WTC11 (cell line): Measurements from ENCODE around the gene STXBP6. TPM values are rescaled to one million over a fixed set of nuclear protein-coding genes. Genes with fewer than 3 reads are reported as not detected.

ENCODE experiments used
- ATAC-seq: fragments of 200-7000 bp; cut with Tn5 transposase; 2 replicates; pipeline ENCODE4 v1.10.0; 2021; ENCODE audit warnings: mild to moderate bottlenecking, moderate library complexity
- CTCF ChIA-PET: fragments of 300-600 bp; sonication (Branson Sonifier 250); formaldehyde crosslinking; loops from one replicate; lab custom pipeline; 2021; ENCODE audit warnings: antibody characterized with exemption; lab: Charles Lee
- POLR2A ChIA-PET: fragments of 350-600 bp; sonication (Branson Sonifier 250); formaldehyde crosslinking; loops from one replicate; lab custom pipeline; 2021; ENCODE audit warnings: antibody characterized with exemption; lab: Charles Lee
- DNase-seq: peaks from one replicate; pipeline ENCODE4 v3.0.0; 2021; ENCODE audit warnings: low spot score
- H3K27ac Mint-ChIP-seq: 2 replicates; pipeline ENCODE4 v1.8.0; 2021; ENCODE audit warnings: mixed read lengths
- H3K27me3 Mint-ChIP-seq: 2 replicates; pipeline ENCODE4 v1.8.0; 2021; ENCODE audit warnings: low read depth, mild to moderate bottlenecking, moderate library complexity, mixed read lengths
- H3K36me3 Mint-ChIP-seq: 2 replicates; pipeline ENCODE4 v1.8.0; 2021; ENCODE audit warnings: mixed read lengths
- H3K4me1 Mint-ChIP-seq: 2 replicates; pipeline ENCODE4 v1.8.0; 2022; ENCODE audit warnings: mixed read lengths
- H3K4me3 Mint-ChIP-seq: 2 replicates; pipeline ENCODE4 v1.8.0; 2021; ENCODE audit warnings: mild to moderate bottlenecking, moderate library complexity, mixed read lengths
- H3K9me3 Mint-ChIP-seq: 2 replicates; pipeline ENCODE4 v1.8.0; 2021; ENCODE audit warnings: mixed read lengths
- AFF4 ChIP-seq: sonication (generic); formaldehyde crosslinking; IDR thresholded peaks from 2 replicates; pipeline ENCODE4 v1.8.1; 2023; ENCODE audit warnings: mild to moderate bottlenecking, missing genetic modification reagents, borderline replicate concordance
- CBFB ChIP-seq: sonication (generic); formaldehyde crosslinking; IDR thresholded peaks from 2 replicates; pipeline ENCODE4 v1.8.1; 2022; ENCODE audit warnings: mild to moderate bottlenecking, low read depth, missing genetic modification reagents
- E2F5 ChIP-seq: sonication (generic); formaldehyde crosslinking; IDR thresholded peaks from 2 replicates; pipeline ENCODE4 v1.8.1; 2022; ENCODE audit warnings: mild to moderate bottlenecking, moderate library complexity, missing genetic modification reagents
- EMX1 ChIP-seq: fragments of 250-450 bp; sonication (Bioruptor Pico); IDR thresholded peaks from 2 replicates; pipeline ENCODE4 v1.8.0; 2021; ENCODE audit warnings: mild to moderate bottlenecking
- HMGXB4 ChIP-seq: sonication (generic); formaldehyde crosslinking; IDR thresholded peaks from 2 replicates; pipeline ENCODE4 v1.8.1; 2023; ENCODE audit warnings: mild to moderate bottlenecking, moderate library complexity, missing genetic modification reagents
- JUN ChIP-seq: sonication (generic); formaldehyde crosslinking; IDR thresholded peaks from 2 replicates; pipeline ENCODE4 v1.8.0; 2023; ENCODE audit warnings: mild to moderate bottlenecking, missing genetic modification reagents
- KAT7 ChIP-seq: sonication (generic); formaldehyde crosslinking; IDR thresholded peaks from 2 replicates; pipeline ENCODE4 v1.8.1; 2023; ENCODE audit warnings: missing genetic modification reagents, mild to moderate bottlenecking, borderline replicate concordance
- NFE2L1 ChIP-seq: sonication (generic); formaldehyde crosslinking; IDR thresholded peaks from 2 replicates; pipeline ENCODE4 v1.8.1; 2023; ENCODE audit warnings: missing genetic modification reagents
- PRDM15 ChIP-seq: sonication (generic); formaldehyde crosslinking; IDR thresholded peaks from 2 replicates; pipeline ENCODE4 v1.8.0; 2022; ENCODE audit warnings: missing genetic modification reagents
- SMAD4 ChIP-seq: sonication (generic); formaldehyde crosslinking; IDR thresholded peaks from 2 replicates; pipeline ENCODE4 v1.8.0; 2022; ENCODE audit warnings: mild to moderate bottlenecking, missing genetic modification reagents
- ZNF121 ChIP-seq: sonication (generic); formaldehyde crosslinking; IDR thresholded peaks from 2 replicates; pipeline ENCODE4 v1.8.0; 2023; ENCODE audit warnings: missing genetic modification reagents
- ZNF263 ChIP-seq: sonication (generic); formaldehyde crosslinking; IDR thresholded peaks from 2 replicates; pipeline ENCODE4 v1.8.1; 2022; ENCODE audit warnings: low read depth, mild to moderate bottlenecking, moderate library complexity, missing genetic modification reagents
- ZSCAN18 ChIP-seq: fragments of 250-450 bp; sonication (Bioruptor Pico); IDR thresholded peaks from 2 replicates; pipeline ENCODE4 v2.1.2; 2022; ENCODE audit warnings: mild to moderate bottlenecking, moderate library complexity
- total RNA-seq: library from RNA; stranded (reverse); gene quantifications from 3 replicates; pipeline ENCODE4 v1.2.3, GENCODE V29; 2021
- TF ChIP-seq, protein P1 (sequence below): fragments of 250-450 bp; sonication (Bioruptor Pico); IDR thresholded peaks from 2 replicates; pipeline ENCODE4 v1.9.0; 2021; ENCODE audit warnings: moderate library complexity, mild to moderate bottlenecking, inconsistent platforms, borderline replicate concordance
- TF ChIP-seq, protein P2 (sequence below): fragments of 250-450 bp; sonication (Bioruptor Pico); IDR thresholded peaks from 2 replicates; pipeline ENCODE4 v1.8.0; 2021; ENCODE audit warnings: mild to moderate bottlenecking
- TF ChIP-seq, protein P3 (sequence below): sonication (generic); formaldehyde crosslinking; IDR thresholded peaks from 2 replicates; pipeline ENCODE4 v1.8.0; 2023; ENCODE audit warnings: mild to moderate bottlenecking, missing genetic modification reagents

Gene STXBP6
- total RNA-seq, 1 experiment from 2014 or later = 4.2 TPM

DNA sequence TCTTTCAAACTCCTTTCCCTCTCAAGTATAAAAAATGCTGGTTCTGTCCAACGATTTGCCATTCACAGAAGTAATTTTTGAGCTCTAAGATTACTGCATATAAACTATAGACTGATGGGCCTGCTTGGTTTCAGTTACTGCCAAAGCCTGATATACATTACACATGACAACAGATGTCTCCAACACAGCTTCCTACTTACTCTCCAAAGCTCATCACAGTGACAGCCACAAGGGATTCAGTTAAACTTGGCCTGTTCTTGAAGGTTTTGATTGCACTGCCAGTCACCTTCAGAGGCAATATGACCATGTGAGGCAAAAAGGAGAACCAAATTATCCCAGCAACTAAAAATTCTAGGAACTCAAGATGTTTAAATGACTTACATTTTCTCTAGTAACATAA, 30.1 kb downstream of the STXBP6 start:
- CTCF ChIA-PET = interaction anchor here (0.9 kb wide), 1 partner anchor 214 kb away, joined by 3 read pairs; no protein-coding TSS in a partner anchor
- DNase-seq (no peak), ATAC-seq (no peak)
- H3K4me3 Mint-ChIP-seq = no peak overlapping the region
- H3K36me3 Mint-ChIP-seq = no peaks in the 10 kb centered on the region
- no peaks in the 10 kb centered on the region for H3K4me1 Mint-ChIP-seq
- POLR2A ChIA-PET = no interaction called here
- no peaks in the 10 kb centered on the region for H3K27me3 Mint-ChIP-seq
- H3K9me3 Mint-ChIP-seq = no peaks in the 10 kb centered on the region
- no peak overlapping the region for H3K27ac Mint-ChIP-seq
- TF ChIP-seq PRDM15 (CRISPR knock-in tag) (no peak), JUN (no peak), HMGXB4 (CRISPR knock-in tag) (no peak), AFF4 (CRISPR knock-in tag) (no peak), NFE2L1 (no peak), ZNF121 (no peak), ZSCAN18 (no peak), SMAD4 (CRISPR knock-in tag) (no peak), KAT7 (CRISPR knock-in tag) (no peak), ZNF263 (CRISPR knock-in tag) (no peak), E2F5 (CRISPR knock-in tag) (no peak), EMX1 (CRISPR knock-in tag) (no peak), CBFB (CRISPR knock-in tag) (no peak)
- TF ChIP-seq, protein P1, sequence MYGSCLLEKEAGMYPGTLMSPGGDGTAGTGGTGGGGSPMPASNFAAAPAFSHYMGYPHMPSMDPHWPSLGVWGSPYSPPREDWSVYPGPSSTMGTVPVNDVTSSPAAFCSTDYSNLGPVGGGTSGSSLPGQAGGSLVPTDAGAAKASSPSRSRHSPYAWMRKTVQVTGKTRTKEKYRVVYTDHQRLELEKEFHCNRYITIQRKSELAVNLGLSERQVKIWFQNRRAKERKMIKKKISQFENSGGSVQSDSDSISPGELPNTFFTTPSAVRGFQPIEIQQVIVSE (CRISPR knock-in tag) = no peak
- TF ChIP-seq, protein P2, sequence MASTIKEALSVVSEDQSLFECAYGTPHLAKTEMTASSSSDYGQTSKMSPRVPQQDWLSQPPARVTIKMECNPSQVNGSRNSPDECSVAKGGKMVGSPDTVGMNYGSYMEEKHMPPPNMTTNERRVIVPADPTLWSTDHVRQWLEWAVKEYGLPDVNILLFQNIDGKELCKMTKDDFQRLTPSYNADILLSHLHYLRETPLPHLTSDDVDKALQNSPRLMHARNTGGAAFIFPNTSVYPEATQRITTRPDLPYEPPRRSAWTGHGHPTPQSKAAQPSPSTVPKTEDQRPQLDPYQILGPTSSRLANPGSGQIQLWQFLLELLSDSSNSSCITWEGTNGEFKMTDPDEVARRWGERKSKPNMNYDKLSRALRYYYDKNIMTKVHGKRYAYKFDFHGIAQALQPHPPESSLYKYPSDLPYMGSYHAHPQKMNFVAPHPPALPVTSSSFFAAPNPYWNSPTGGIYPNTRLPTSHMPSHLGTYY (CRISPR knock-in tag) = no peak
- TF ChIP-seq, protein P3, sequence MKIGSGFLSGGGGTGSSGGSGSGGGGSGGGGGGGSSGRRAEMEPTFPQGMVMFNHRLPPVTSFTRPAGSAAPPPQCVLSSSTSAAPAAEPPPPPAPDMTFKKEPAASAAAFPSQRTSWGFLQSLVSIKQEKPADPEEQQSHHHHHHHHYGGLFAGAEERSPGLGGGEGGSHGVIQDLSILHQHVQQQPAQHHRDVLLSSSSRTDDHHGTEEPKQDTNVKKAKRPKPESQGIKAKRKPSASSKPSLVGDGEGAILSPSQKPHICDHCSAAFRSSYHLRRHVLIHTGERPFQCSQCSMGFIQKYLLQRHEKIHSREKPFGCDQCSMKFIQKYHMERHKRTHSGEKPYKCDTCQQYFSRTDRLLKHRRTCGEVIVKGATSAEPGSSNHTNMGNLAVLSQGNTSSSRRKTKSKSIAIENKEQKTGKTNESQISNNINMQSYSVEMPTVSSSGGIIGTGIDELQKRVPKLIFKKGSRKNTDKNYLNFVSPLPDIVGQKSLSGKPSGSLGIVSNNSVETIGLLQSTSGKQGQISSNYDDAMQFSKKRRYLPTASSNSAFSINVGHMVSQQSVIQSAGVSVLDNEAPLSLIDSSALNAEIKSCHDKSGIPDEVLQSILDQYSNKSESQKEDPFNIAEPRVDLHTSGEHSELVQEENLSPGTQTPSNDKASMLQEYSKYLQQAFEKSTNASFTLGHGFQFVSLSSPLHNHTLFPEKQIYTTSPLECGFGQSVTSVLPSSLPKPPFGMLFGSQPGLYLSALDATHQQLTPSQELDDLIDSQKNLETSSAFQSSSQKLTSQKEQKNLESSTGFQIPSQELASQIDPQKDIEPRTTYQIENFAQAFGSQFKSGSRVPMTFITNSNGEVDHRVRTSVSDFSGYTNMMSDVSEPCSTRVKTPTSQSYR = no peak
